Tibial nerve (tissue), 4 donors: ENCODE data around the gene CCDC124. TPM values are rescaled to one million over a fixed set of nuclear protein-coding genes. Genes with fewer than 3 reads are reported as not detected.
A peak's percentile ranks its signal among the peaks of the same experiment; 100 is the strongest.
"Not testable (repeated sequence)": the region's sequence is repeated elsewhere in the genome, so short reads cannot be mapped to it uniquely, and the experiment has no call there.

ENCODE experiments used
- DNase-seq, 2 donors: peaks; one replicate each; pipeline ENCODE4 v3.0.0-alpha.2; 2019; ENCODE audit warnings: low spot score in 2 of 2
- H3K27ac ChIP-seq, 4 donors: fragments of 200-600 bp; sonication (generic) in 3 of 4; one replicate each; pipeline ENCODE4 v1.5.1; 2017 to 2019; ENCODE audit warnings: mild to moderate bottlenecking in 1 of 4
- H3K27me3 ChIP-seq, 2 donors: fragments of 200-600 bp; sonication (generic) in 1 of 2; one replicate each; pipeline versions ENCODE4 v1.5.1 to v1.6.0; 2017 to 2019
- H3K36me3 ChIP-seq, 3 donors: fragments of 200-600 bp; sonication (generic); one replicate each; pipeline ENCODE4 v1.5.1; 2018 to 2019
- H3K4me1 ChIP-seq, 4 donors: fragments of 200-600 bp; sonication (generic) in 3 of 4; one replicate each; pipeline ENCODE4 v1.5.1; 2017 to 2019
- H3K4me3 ChIP-seq, 4 donors: fragments of 200-600 bp; sonication (generic) in 3 of 4; one replicate each; pipeline ENCODE4 v1.5.1; 2017 to 2019; ENCODE audit warnings: mild to moderate bottlenecking in 1 of 4, moderate library complexity in 1 of 4
- H3K9me3 ChIP-seq, 4 donors: fragments of 200-600 bp; sonication (generic) in 3 of 4; one replicate each; pipeline ENCODE4 v1.5.1; 2017 to 2019
- CTCF ChIP-seq, 5 experiments: fragments of 200-600 bp in 3 of 5; fragments of 450-650 bp in 2 of 5; sonication (generic) in 3 of 5; IDR thresholded peaks; one replicate each; pipeline ENCODE4 v1.5.1; 2016 to 2019; ENCODE audit warnings: antibody characterized with exemption in 5 of 5, mild to moderate bottlenecking in 3 of 5, moderate library complexity in 2 of 5
- EP300 ChIP-seq, 2 donors: sonication (generic); formaldehyde crosslinking; IDR thresholded peaks; one replicate each; pipeline ENCODE4 v1.6.1; 2017; ENCODE audit warnings: antibody characterized with exemption in 2 of 2, mild to moderate bottlenecking in 1 of 2
- POLR2A ChIP-seq, 2 donors: fragments of 450-650 bp; IDR thresholded peaks; one replicate each; pipeline ENCODE4 v1.6.1; 2017; ENCODE audit warnings: antibody characterized with exemption in 2 of 2, mild to moderate bottlenecking in 2 of 2, moderate library complexity in 2 of 2
- WGBS, 2 donors: methylation state at CpG; one replicate each; pipeline ENCODE4 v1.1.5; 2018; 5-methylcytosine and 5-hydroxymethylcytosine counted together
- total RNA-seq, 4 donors: library from RNA; depleted of rRNA; stranded (reverse); fragments of >200 nt; gene quantifications; one replicate each; pipeline ENCODE4 v1.1.0, GENCODE V29; 2016

The CCDC124 gene
- total RNA-seq = 10 to 100 TPM; 29.3 to 69.0 (median 33.9) TPM

GRCh38 chr19:17932485-17933338 lies at the start of gene CCDC124:
TSS of gene CCDC124 (plus strand) at chr19:17933015. CDS start at chr19:17936421, 3,406 bp downstream.
- TF ChIP-seq EP300 (IDR thresholded peaks at IDR 0.05) (peak; percentile 87 to 96), CTCF (IDR thresholded peaks at IDR 0.05) (peak; percentile 64 to 88 (median 71)), POLR2A (IDR thresholded peaks at IDR 0.05) (peak; percentile 60 to 91)
- Histone ChIP-seq H3K36me3 (peaks cover 0 to 23% (median 0%) of the 10 kb centered on the region in 3 donors), H3K4me3 (peak within 1 kb of the TSS; percentile 72 to 98 (median 80)), H3K27me3 (no peaks in the 10 kb centered on the region), H3K9me3 (no peaks in the 10 kb centered on the region), H3K4me1 (peaks cover 0 to 27% (median 12%) of the 10 kb centered on the region in 4 donors), H3K27ac (peak within 1 kb of the TSS; percentile 81 to 94 (median 92))
- DNase-seq = peak; percentile 80 to 82
- 0 to 1% methylated on average over 47 to 64 of the region's 64 CpGs for WGBS, 2 donors

GRCh38 chr19:17883627-17884410 lies 49.0 kb upstream of the CCDC124 start:
- peaks cover 0 to 13% of the 10 kb centered on the region in 2 donors for H3K27me3 ChIP-seq
- H3K36me3 ChIP-seq = no peaks in the 10 kb centered on the region
- WGBS, 2 donors = 70 to 83% methylated on average over 16 to 33 of the region's 33 CpGs
- no peak for DNase-seq
- TF ChIP-seq EP300 (IDR thresholded peaks at IDR 0.05) = no peak
- TF ChIP-seq CTCF (IDR thresholded peaks at IDR 0.05) = no peak
- no peak for TF ChIP-seq POLR2A (IDR thresholded peaks at IDR 0.05)
- H3K4me1 ChIP-seq = no peaks in the 10 kb centered on the region
- no peak overlapping the region for H3K4me3 ChIP-seq
- no peaks in the 10 kb centered on the region for H3K9me3 ChIP-seq
- no peak overlapping the region for H3K27ac ChIP-seq

- Histone ChIP-seq H3K27me3 (peaks cover 0 to 22% of the 10 kb centered on the region in 2 donors), H3K27ac (no peak overlapping the region), H3K36me3 (no peaks in the 10 kb centered on the region), H3K4me3 (no peak overlapping the region), H3K4me1 (no peaks in the 10 kb centered on the region), H3K9me3 (no peaks in the 10 kb centered on the region)
- no peak for TF ChIP-seq EP300 (IDR thresholded peaks at IDR 0.05)
- no peak for TF ChIP-seq POLR2A (IDR thresholded peaks at IDR 0.05)
- TF ChIP-seq CTCF (IDR thresholded peaks at IDR 0.05) = no peak
- no peak for DNase-seq
- WGBS, 2 donors = 73 to 75% methylated on average over 7 of the region's 7 CpGs
These were observed 46.3 kb upstream of the CCDC124 start for GRCh38 chr19:17886515-17886914.

- H3K27ac ChIP-seq, H3K4me3 ChIP-seq, H3K36me3 ChIP-seq, H3K9me3 ChIP-seq, H3K4me1 ChIP-seq, DNase-seq: not testable (repeated sequence)
- H3K27me3 ChIP-seq = peaks cover 0 to 24% of the 10 kb centered on the region in 2 donors
- 75 to 85% methylated on average over 4 of the region's 4 CpGs for WGBS, 2 donors
These were observed 45.6 kb upstream of the CCDC124 start for GRCh38 chr19:17887221-17887620.

- Histone ChIP-seq H3K4me3 (no peak overlapping the region), H3K9me3 (no peaks in the 10 kb centered on the region), H3K4me1 (no peaks in the 10 kb centered on the region), H3K27ac (no peak overlapping the region), H3K27me3 (peaks cover 0 to 25% of the 10 kb centered on the region in 2 donors), H3K36me3 (no peaks in the 10 kb centered on the region)
- WGBS, 2 donors = 82 to 83% methylated on average over 7 of the region's 7 CpGs
- TF ChIP-seq CTCF (IDR thresholded peaks at IDR 0.05) (no peak), POLR2A (IDR thresholded peaks at IDR 0.05) (no peak), EP300 (IDR thresholded peaks at IDR 0.05) (no peak)
- no peak for DNase-seq
These were observed 44.6 kb upstream of the CCDC124 start for GRCh38 chr19:17888260-17888659.
